HG02970 (cell line): ENCODE results near the gene HECTD2.
"Not testable (repeated sequence)": the region's sequence is repeated elsewhere in the genome, so short reads cannot be mapped to it uniquely, and the experiment has no call there.

Source experiments
- ATAC-seq: cut with Tn5 transposase; IDR thresholded peaks from one replicate; pipeline ENCODE4 v1.9.1; 2021; ENCODE audit warnings: mild to moderate bottlenecking, moderate library complexity, moderate number of reproducible peaks; ENCODE audit not compliant: unreplicated experiment, low FRiP score

The HECTD2 gene

DNA sequence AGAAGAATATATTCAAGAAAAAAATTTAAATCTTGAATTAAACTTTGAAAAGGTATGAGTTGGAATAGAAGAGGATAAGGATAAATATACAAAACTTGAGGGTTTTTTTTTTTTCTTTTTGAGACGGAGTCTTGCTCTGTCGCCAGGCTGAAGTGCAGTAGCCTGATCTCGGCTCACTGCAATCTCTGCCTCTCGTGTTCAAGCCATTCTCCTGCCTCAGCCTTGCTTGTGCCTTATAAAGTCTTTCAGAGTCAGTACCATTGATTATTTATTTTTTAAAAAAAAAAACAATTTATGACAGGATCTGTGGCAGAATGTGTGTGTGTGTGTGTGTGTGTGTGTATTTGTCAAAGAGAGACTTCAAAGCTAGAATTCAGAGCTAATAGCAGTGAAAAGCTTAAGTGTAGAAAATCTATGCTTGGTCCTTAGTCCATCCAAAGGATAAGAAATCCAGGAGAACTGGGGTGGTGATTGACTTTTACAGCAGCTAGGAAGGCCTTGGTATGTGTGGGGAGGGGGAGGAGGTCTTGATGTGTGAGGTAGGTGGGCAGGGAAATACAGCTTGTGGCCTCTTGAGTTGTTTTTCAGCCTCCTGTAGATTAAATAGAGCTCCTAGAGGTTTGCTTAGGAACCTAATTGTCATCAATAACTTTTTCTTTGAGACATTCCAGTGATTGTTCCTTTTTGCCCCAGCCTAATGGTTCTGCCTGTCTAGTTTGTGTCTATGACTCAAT lies 2.4 kb downstream of the HECTD2 start:
- ATAC-seq, result no peak

GRCh38 chr10:91415816-91416215 lies 5.7 kb downstream of the HECTD2 start:
- ATAC-seq, result no peak

- no peak for ATAC-seq
Measured at GRCh38 chr10:91416339-91416855, 6.3 kb downstream of the HECTD2 start.

- no peak for ATAC-seq
Measured at GRCh38 chr10:91418416-91418815, 8.3 kb downstream of the HECTD2 start.

GRCh38 chr10:91420868-91421267 lies 10.7 kb downstream of the HECTD2 start:
- no peak for ATAC-seq

DNA sequence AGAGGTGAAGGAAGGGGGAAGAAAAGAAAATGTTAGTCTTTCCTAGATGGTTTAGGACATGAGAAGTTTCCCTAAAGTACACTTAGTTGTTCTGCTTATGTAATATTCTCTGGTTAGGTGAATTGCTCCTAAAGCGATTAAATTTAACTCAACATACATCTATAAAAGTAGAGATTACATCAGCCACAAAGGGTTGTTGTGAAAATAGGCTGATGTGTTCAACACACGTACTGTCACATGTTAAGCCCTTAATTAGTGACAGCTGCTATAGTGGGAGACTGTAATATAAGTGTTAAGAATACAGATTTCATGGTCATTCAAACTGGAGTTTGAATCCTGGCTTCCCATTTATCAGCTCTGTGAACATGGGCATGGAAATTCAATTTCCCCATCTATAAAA lies 12.8 kb downstream of the HECTD2 start:
- no peak for ATAC-seq

DNA sequence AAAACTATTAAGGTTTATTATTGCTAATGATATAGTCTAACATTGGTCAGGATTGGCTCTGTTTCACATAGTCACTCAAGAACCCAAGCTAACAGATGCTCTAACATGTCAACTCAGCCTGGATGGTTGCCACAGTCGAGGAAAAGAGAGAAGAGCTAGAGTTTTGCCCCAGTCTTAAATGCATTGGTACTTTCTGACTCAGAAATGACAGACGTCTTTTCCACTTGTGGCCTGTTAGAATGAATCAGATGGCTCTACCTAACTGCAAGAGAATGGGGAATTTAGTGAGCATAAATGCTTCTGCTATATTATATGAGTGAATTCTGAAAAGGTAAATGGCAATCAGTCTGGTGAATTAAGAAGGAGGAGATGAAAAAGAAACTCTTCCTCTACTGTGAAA lies 13.9 kb downstream of the HECTD2 start:
- no peak for ATAC-seq

- no peak for ATAC-seq
Measured at GRCh38 chr10:91432175-91432574, 22.0 kb downstream of the HECTD2 start.

DNA sequence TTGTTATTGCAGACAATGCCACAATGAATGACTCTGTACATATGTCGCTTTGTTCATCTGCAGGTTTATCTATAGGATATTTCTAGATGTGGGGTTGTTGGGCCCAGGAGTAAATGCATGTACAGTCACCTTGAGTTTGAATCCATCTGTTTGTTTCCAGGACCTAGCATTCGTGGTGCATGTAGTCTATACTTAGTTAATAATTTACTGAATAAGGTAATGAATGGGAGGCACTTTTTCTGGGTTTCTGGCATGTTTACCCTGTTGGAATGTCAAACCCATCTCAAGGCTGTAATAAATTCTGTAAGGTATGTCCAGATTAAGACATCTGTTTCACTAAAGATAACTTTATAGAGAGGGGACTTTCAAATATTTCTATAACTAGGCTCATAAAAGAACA lies 23.5 kb downstream of the HECTD2 start:
- no peak for ATAC-seq

DNA sequence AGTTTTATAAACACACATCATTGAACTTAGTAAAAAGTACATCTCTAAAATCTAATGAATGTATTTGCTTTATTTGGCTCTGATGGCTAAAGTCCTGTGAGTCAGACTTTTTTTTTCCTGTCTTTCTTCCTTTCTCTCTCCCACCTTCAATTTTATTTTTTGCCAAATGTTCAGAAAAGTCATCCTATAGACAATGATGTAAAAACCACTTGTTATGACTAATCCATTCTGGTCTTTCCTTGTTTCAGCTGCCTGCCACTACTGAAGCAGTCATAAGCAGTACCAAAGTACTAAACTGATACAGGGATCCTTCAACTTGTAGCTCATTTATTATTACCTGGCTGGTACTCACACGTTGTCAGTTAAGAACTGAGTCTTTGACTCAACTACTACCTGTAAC lies 23.9 kb downstream of the HECTD2 start:
- no peak for ATAC-seq

GRCh38 chr10:91435241-91435640 lies 25.1 kb downstream of the HECTD2 start:
- no peak for ATAC-seq

- not testable (repeated sequence) for ATAC-seq
Measured at GRCh38 chr10:91438228-91438627, 28.1 kb downstream of the HECTD2 start.

- no peak for ATAC-seq
Measured at GRCh38 chr10:91444211-91445182, 34.4 kb downstream of the HECTD2 start.

DNA sequence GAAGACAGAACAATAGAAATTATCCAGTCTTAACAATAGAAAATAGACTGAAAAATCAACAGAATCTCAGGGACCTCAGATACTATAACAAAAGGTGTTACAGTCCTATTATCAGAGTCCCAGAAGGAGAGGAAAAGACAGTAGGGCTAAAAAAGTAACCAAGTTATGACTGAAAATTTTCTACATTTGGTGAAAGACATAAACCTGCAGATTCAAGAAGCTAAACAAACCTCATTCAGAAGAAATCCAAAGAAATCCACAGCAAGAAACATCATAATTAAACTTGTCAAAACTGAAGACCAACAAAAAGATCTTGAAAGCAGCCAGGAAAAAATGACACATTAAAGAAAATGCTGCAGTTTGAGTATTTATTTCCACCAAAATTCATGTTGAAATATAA lies 41.9 kb downstream of the HECTD2 start:
- ATAC-seq, result no peak

DNA sequence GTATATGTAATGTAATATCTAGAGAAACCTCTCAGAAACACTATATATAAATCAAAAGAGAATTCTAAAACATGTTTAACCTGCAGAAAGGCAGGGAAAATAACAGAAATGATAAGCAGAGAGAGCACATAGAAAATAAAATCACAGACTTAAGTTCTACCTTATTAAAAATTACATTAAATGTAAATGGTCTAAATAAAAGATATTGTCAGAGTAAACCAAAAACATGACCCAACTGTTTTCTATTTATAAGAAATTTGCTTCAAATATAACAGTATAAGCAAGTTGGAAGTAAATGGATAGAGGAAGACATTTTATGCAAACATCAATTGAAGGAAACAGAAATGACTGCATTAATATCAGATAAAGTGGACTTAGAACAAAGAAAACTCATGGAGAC lies 43.4 kb downstream of the HECTD2 start:
- ATAC-seq, result no peak

GRCh38 chr10:91455135-91455534 lies 45.0 kb downstream of the HECTD2 start:
- not testable (repeated sequence) for ATAC-seq

GRCh38 chr10:91460681-91461080 lies 50.5 kb downstream of the HECTD2 start:
- ATAC-seq, result no peak

GRCh38 chr10:91462423-91462822 lies 52.3 kb downstream of the HECTD2 start:
- no peak for ATAC-seq

GRCh38 chr10:91464500-91464899 lies 54.4 kb downstream of the HECTD2 start:
- ATAC-seq, result no peak

DNA sequence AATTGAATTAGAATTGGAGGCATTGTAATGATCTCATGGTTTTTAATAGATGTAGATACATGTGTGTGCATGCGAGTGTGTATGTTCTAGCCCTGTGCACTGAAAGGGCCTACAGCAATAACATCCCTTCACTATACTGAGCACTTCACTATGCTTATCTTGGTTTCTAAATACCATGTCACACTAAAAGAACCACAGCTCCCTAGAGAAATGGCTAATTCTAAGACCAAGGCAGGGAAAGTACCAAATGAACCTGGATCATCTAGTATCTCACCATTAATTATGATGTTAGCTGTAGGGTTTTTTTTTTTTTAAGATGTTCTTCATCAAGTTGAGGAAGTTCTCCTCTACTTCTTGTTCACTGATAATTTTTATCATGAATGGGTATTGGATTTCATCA lies 55.1 kb downstream of the HECTD2 start:
- no peak for ATAC-seq

GRCh38 chr10:91467114-91467513 lies 57.0 kb downstream of the HECTD2 start:
- no peak for ATAC-seq
